HepG2 (cell line): Measurements from ENCODE around the gene SPRYD3. TPM values are rescaled to one million over a fixed set of nuclear protein-coding genes. Genes with fewer than 3 reads are reported as not detected.

Experiments used
- GLI4 ChIP-seq: sonication (generic); formaldehyde crosslinking; IDR thresholded peaks from 2 replicates; pipeline ENCODE4 v1.5.1; 2020; ENCODE audit warnings: missing genetic modification reagents, mild to moderate bottlenecking, moderate library complexity, borderline replicate concordance
- GPN1 ChIP-seq: sonication (generic); formaldehyde crosslinking; IDR thresholded peaks from 2 replicates; pipeline ENCODE4 v1.5.1; 2020; ENCODE audit warnings: missing genetic modification reagents, borderline replicate concordance
- KDM2A ChIP-seq: sonication (generic); formaldehyde crosslinking; IDR thresholded peaks from 2 replicates; pipeline ENCODE4 v1.4.0; 2020; ENCODE audit warnings: low read depth, missing genetic modification reagents, borderline replicate concordance
- KLF6 ChIP-seq: IDR thresholded peaks from 2 replicates; pipeline ENCODE4 v1.8.0; 2016; ENCODE audit warnings: missing biosample characterization, missing genetic modification reagents
- NFRKB ChIP-seq: fragments of 450-650 bp; IDR thresholded peaks from 2 replicates; pipeline ENCODE4 v1.6.1; 2017
- NPAS2 ChIP-seq: sonication (generic); formaldehyde crosslinking; IDR thresholded peaks from 2 replicates; pipeline ENCODE4 v1.8.0; 2022; ENCODE audit warnings: mild to moderate bottlenecking, missing genetic modification reagents, borderline replicate concordance
- SOX13 ChIP-seq, 3 experiments: fragments of 450-650 bp in 1 of 3; sonication (generic) in 1 of 3; formaldehyde crosslinking in 1 of 3; IDR thresholded peaks in 2 of 3; conservative IDR thresholded peaks in 1 of 3; 2 replicates each; pipeline versions ENCODE4 v1.5.0 to v1.6.1; 2016 to 2020; ENCODE audit warnings: antibody characterized with exemption in 1 of 3, mild to moderate bottlenecking in 1 of 3, missing compliant biosample characterization in 1 of 3, missing genetic modification reagents in 1 of 3, moderate library complexity in 1 of 3
- ZNF318 ChIP-seq: sonication (generic); formaldehyde crosslinking; IDR thresholded peaks from 2 replicates; pipeline ENCODE4 v1.4.0; 2020; ENCODE audit warnings: mild to moderate bottlenecking, missing genetic modification reagents
- ZNF724P ChIP-seq: sonication (generic); formaldehyde crosslinking; IDR thresholded peaks from 2 replicates; pipeline ENCODE4 v1.8.0; 2022; ENCODE audit warnings: missing genetic modification reagents, borderline replicate concordance
- polyA plus RNA-seq, 8 experiments: library from polyadenylated mRNA; depleted of rRNA in 3 of 8; stranded (reverse) in 7 of 8; unstranded in 1 of 8; fragments of >200 nt; fragmentation: Illumina TruSeq in 4 of 8; extraction: Trizol in 4 of 8; gene quantifications; 2 replicates each; pipeline versions ENCODE4 v1.2.1 to v1.2.3, GENCODE V29; 2011 to 2016; ENCODE audit warnings: low read depth in 4 of 8, missing spikeins in 1 of 8, mixed read lengths in 1 of 8; ENCODE audit not compliant: insufficient read depth in 1 of 8
- total RNA-seq, 5 experiments: library from RNA; depleted of rRNA; stranded (reverse); fragments of >200 nt; fragmentation: Illumina TruSeq; extraction: Trizol; gene quantifications; 2 replicates each; pipeline ENCODE4 v1.2.3, GENCODE V29; 2016; ENCODE audit warnings: low read depth in 1 of 5
- TF ChIP-seq, protein P1 (sequence below): sonication (generic); formaldehyde crosslinking; IDR thresholded peaks from 2 replicates; pipeline ENCODE4 v1.5.0; 2020; ENCODE audit warnings: missing genetic modification reagents, mild to moderate bottlenecking, borderline replicate concordance
- TF ChIP-seq, protein P2 (sequence below): sonication (generic); formaldehyde crosslinking; IDR thresholded peaks from 2 replicates; pipeline ENCODE4 v1.4.0; 2020; ENCODE audit warnings: missing genetic modification reagents, borderline replicate concordance

Gene SPRYD3
- total and polyA plus RNA-seq, 2 of the 13 experiments (the other 11 are each of a cell fraction or from before 2014, with no cell fraction given): 9.0 to 9.2 TPM

- TF ChIP-seq ZNF318 (CRISPR knock-in tag) (no peak), NFRKB (no peak), KLF6 (0 out of 2 replicates have a peak, but pooled peaks have one; percentile 75), ZNF724P (CRISPR knock-in tag) (peak; percentile 50; the same call in 1 of the 2 replicates), NPAS2 (CRISPR knock-in tag) (no peak), SOX13 (IDR thresholded peaks at IDR 0.05) (no peak), SOX13 (CRISPR knock-in tag; conservative IDR thresholded peaks at IDR 0.05 in 1 of 2, IDR thresholded peaks at IDR 0.05 in 1 of 2) (no peak), GPN1 (CRISPR knock-in tag) (no peak), GLI4 (CRISPR knock-in tag) (no peak), KDM2A (CRISPR knock-in tag) (peak; percentile 86)
- TF ChIP-seq, protein P1, sequence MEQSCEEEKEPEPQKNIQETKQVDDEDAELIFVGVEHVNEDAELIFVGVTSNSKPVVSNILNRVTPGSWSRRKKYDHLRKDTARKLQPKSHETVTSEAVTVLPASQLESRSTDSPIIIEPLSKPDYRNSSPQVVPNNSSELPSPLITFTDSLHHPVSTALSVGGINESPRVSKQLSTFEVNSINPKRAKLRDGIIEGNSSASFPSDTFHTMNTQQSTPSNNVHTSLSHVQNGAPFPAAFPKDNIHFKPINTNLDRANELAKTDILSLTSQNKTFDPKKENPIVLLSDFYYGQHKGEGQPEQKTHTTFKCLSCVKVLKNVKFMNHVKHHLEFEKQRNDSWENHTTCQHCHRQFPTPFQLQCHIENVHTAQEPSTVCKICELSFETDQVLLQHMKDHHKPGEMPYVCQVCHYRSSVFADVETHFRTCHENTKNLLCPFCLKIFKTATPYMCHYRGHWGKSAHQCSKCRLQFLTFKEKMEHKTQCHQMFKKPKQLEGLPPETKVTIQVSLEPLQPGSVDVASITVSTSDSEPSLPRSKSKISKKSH: peak; percentile 46; the same call in 1 of the 2 replicates
- TF ChIP-seq, protein P2, sequence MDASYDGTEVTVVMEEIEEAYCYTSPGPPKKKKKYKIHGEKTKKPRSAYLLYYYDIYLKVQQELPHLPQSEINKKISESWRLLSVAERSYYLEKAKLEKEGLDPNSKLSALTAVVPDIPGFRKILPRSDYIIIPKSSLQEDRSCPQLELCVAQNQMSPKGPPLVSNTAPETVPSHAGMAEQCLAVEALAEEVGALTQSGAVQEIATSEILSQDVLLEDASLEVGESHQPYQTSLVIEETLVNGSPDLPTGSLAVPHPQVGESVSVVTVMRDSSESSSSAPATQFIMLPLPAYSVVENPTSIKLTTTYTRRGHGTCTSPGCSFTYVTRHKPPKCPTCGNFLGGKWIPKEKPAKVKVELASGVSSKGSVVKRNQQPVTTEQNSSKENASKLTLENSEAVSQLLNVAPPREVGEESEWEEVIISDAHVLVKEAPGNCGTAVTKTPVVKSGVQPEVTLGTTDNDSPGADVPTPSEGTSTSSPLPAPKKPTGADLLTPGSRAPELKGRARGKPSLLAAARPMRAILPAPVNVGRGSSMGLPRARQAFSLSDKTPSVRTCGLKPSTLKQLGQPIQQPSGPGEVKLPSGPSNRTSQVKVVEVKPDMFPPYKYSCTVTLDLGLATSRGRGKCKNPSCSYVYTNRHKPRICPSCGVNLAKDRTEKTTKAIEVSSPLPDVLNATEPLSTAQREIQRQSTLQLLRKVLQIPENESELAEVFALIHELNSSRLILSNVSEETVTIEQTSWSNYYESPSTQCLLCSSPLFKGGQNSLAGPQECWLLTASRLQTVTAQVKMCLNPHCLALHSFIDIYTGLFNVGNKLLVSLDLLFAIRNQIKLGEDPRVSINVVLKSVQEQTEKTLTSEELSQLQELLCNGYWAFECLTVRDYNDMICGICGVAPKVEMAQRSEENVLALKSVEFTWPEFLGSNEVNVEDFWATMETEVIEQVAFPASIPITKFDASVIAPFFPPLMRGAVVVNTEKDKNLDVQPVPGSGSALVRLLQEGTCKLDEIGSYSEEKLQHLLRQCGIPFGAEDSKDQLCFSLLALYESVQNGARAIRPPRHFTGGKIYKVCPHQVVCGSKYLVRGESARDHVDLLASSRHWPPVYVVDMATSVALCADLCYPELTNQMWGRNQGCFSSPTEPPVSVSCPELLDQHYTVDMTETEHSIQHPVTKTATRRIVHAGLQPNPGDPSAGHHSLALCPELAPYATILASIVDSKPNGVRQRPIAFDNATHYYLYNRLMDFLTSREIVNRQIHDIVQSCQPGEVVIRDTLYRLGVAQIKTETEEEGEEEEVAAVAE (CRISPR knock-in tag): no peak
Observed at GRCh38 chr12:53079226-53080117, at the start of gene SPRYD3 (continued).
